ENCODE data around the gene GLRX3. TPM values are rescaled to one million over a fixed set of nuclear protein-coding genes. Genes with fewer than 3 reads are reported as not detected.

GLRX3 gene
- total and polyA plus RNA-seq, 2 of the 13 experiments (the other 11 are each of a cell fraction or from before 2014, with no cell fraction given), result 91.4 to 135 TPM

- H3K36me3 ChIP-seq (replicated peaks in 1 of 2; ENCODE audit: control insufficient read depth in 1 of 2, insufficient read depth in 2 of 2, low read length in 2 of 2), result no peaks in the 10 kb centered on the region
- CTCF ChIA-PET (ENCODE audit: low intra/inter-chr PET ratio, low total read pairs), result no interaction called here
- BruUV-seq (replicated peaks), result no TSS peak
- ATAC-seq (peak; percentile 68), FAIRE-seq (no peak), DNase-seq (ENCODE audit: low spot score) (no peak)
- H3K27ac ChIP-seq (ENCODE audit: extremely low read length, insufficient read depth, low read length), result no peak overlapping the region
- no peak overlapping the region for H3K4me2 ChIP-seq (ENCODE audit: low read depth, low read length)
- intact Hi-C loops (cut with micrococcal nuclease; ENCODE audit: unreplicated experiment) (no loop called here), in situ Hi-C loops (cut with HindIII; ENCODE audit: extremely low pct_ligation_motif_present, low pct_unique_long_range_greater_than_20kb) (no loop called here)
- H2AFZ ChIP-seq (ENCODE audit: low read length), result no peak overlapping the region
- no peak overlapping the region for H3K9ac ChIP-seq (ENCODE audit: insufficient read depth, low read depth, low read length)
- POLR2A ChIA-PET, result interaction anchor here (1.3 kb wide), 1 partner anchor 15 kb away, joined by 3 read pairs; the partner anchor contains the start of gene GLRX3
- H4K20me1 ChIP-seq (ENCODE audit: insufficient read depth, low read length), result no peaks in the 10 kb centered on the region
- H3K4me1 ChIP-seq (ENCODE audit: insufficient read depth, low read length), result no peaks in the 10 kb centered on the region
- peaks cover 4 to 11% of the 10 kb centered on the region in 2 experiments; a peak in 3 of 5 replicates for H3K27me3 ChIP-seq (ENCODE audit: control insufficient read depth in 1 of 2, insufficient read depth in 2 of 2, low read length in 2 of 2)
- H3K4me3 ChIP-seq (replicated peaks in 1 of 3; ENCODE audit: insufficient read depth in 1 of 3, low read depth in 2 of 3, low read length in 3 of 3), result no peak overlapping the region
- H3K9me3 ChIP-seq (ENCODE audit: low read length), result peaks cover 9% of the 10 kb centered on the region; the same call in 1 of the 2 replicates
- no peaks in the 10 kb centered on the region for H3K79me2 ChIP-seq (ENCODE audit: insufficient read depth, low read length)
- WGBS (ENCODE audit: low lambda C conversion rate), result 9% methylated on average over 11 of the region's 13 CpGs
- TF ChIP-seq MXD4 (CRISPR knock-in tag; IDR thresholded peaks at IDR 0.05), result no peak
- TF ChIP-seq TBX3 (IDR thresholded peaks at IDR 0.05; ENCODE audit: borderline replicate concordance), result no peak
- TF ChIP-seq ZBTB1 (CRISPR knock-in tag; IDR thresholded peaks at IDR 0.05; ENCODE audit: borderline replicate concordance), result no peak
- TF ChIP-seq ZFP62 (CRISPR knock-in tag; IDR thresholded peaks at IDR 0.05), result no peak
- TF ChIP-seq SRY (CRISPR knock-in tag; IDR thresholded peaks at IDR 0.05), result no peak
- TF ChIP-seq TCF7L2 (IDR thresholded peaks at IDR 0.05; ENCODE audit: low read depth, low read length), result no peak
- TF ChIP-seq REXO4 (CRISPR knock-in tag; IDR thresholded peaks at IDR 0.05; ENCODE audit: borderline replicate concordance), result no peak
- TF ChIP-seq ZNF770 (CRISPR knock-in tag; IDR thresholded peaks at IDR 0.05), result no peak
- no peak for TF ChIP-seq MIER3 (CRISPR knock-in tag; IDR thresholded peaks at IDR 0.05; ENCODE audit: borderline replicate concordance)
- no peak for TF ChIP-seq ZNF597 (CRISPR knock-in tag; IDR thresholded peaks at IDR 0.05)
- no peak for TF ChIP-seq PPARG (CRISPR knock-in tag; conservative IDR thresholded peaks at IDR 0.05)
- TF ChIP-seq NFYB (CRISPR knock-in tag; IDR thresholded peaks at IDR 0.05), result no peak
- TF ChIP-seq ZBTB40 (IDR thresholded peaks at IDR 0.05), result no peak
- TF ChIP-seq ZBTB40 (CRISPR knock-in tag; IDR thresholded peaks at IDR 0.05), result no peak
Observed at GRCh38 chr10:130121486-130122079, 14.6 kb upstream of the GLRX3 start.

Data from HepG2 (cell line).